WTC11 (cell line): ENCODE measurements around the gene TDRD10. TPM values are rescaled to one million over a fixed set of nuclear protein-coding genes. Genes with fewer than 3 reads are reported as not detected.

Source experiments
- ATAC-seq: fragments of 200-7000 bp; cut with Tn5 transposase; 2 replicates; pipeline ENCODE4 v1.10.0; 2021; ENCODE audit warnings: mild to moderate bottlenecking, moderate library complexity
- CTCF ChIA-PET: fragments of 300-600 bp; sonication (Branson Sonifier 250); formaldehyde crosslinking; loops from one replicate; lab custom pipeline; 2021; ENCODE audit warnings: antibody characterized with exemption; lab: Charles Lee
- POLR2A ChIA-PET: fragments of 350-600 bp; sonication (Branson Sonifier 250); formaldehyde crosslinking; loops from one replicate; lab custom pipeline; 2021; ENCODE audit warnings: antibody characterized with exemption; lab: Charles Lee
- DNase-seq: peaks from one replicate; pipeline ENCODE4 v3.0.0; 2021; ENCODE audit warnings: low spot score
- H3K27ac Mint-ChIP-seq: 2 replicates; pipeline ENCODE4 v1.8.0; 2021; ENCODE audit warnings: mixed read lengths
- H3K27me3 Mint-ChIP-seq: 2 replicates; pipeline ENCODE4 v1.8.0; 2021; ENCODE audit warnings: low read depth, mild to moderate bottlenecking, moderate library complexity, mixed read lengths
- H3K36me3 Mint-ChIP-seq: 2 replicates; pipeline ENCODE4 v1.8.0; 2021; ENCODE audit warnings: mixed read lengths
- H3K4me1 Mint-ChIP-seq: 2 replicates; pipeline ENCODE4 v1.8.0; 2022; ENCODE audit warnings: mixed read lengths
- H3K4me3 Mint-ChIP-seq: 2 replicates; pipeline ENCODE4 v1.8.0; 2021; ENCODE audit warnings: mild to moderate bottlenecking, moderate library complexity, mixed read lengths
- H3K9me3 Mint-ChIP-seq: 2 replicates; pipeline ENCODE4 v1.8.0; 2021; ENCODE audit warnings: mixed read lengths
- AFF4 ChIP-seq: sonication (generic); formaldehyde crosslinking; IDR thresholded peaks from 2 replicates; pipeline ENCODE4 v1.8.1; 2023; ENCODE audit warnings: mild to moderate bottlenecking, missing genetic modification reagents, borderline replicate concordance
- ATF6 ChIP-seq: sonication (generic); formaldehyde crosslinking; IDR thresholded peaks from 2 replicates; pipeline ENCODE4 v1.8.1; 2023; ENCODE audit warnings: mild to moderate bottlenecking, missing genetic modification reagents
- EMX1 ChIP-seq: fragments of 250-450 bp; sonication (Bioruptor Pico); IDR thresholded peaks from 2 replicates; pipeline ENCODE4 v1.8.0; 2021; ENCODE audit warnings: mild to moderate bottlenecking
- ESRRA ChIP-seq: sonication (generic); formaldehyde crosslinking; IDR thresholded peaks from 2 replicates; pipeline ENCODE4 v1.8.1; 2022; ENCODE audit warnings: mild to moderate bottlenecking, missing genetic modification reagents, borderline replicate concordance
- FOXJ3 ChIP-seq: sonication (generic); formaldehyde crosslinking; IDR thresholded peaks from 2 replicates; pipeline ENCODE4 v1.9.0; 2021; ENCODE audit warnings: missing genetic modification reagents, mild to moderate bottlenecking, borderline replicate concordance
- FOXP1 ChIP-seq: sonication (generic); formaldehyde crosslinking; IDR thresholded peaks from 2 replicates; pipeline ENCODE4 v1.8.0; 2022; ENCODE audit warnings: missing genetic modification reagents, mild to moderate bottlenecking, moderate library complexity, borderline replicate concordance
- JUN ChIP-seq: sonication (generic); formaldehyde crosslinking; IDR thresholded peaks from 2 replicates; pipeline ENCODE4 v1.8.0; 2023; ENCODE audit warnings: mild to moderate bottlenecking, missing genetic modification reagents
- MYBL2 ChIP-seq: sonication (generic); formaldehyde crosslinking; IDR thresholded peaks from 2 replicates; pipeline ENCODE4 v1.8.1; 2023; ENCODE audit warnings: mild to moderate bottlenecking, moderate library complexity, missing genetic modification reagents
- NFATC4 ChIP-seq: fragments of 250-450 bp; sonication (Bioruptor Pico); IDR thresholded peaks from 2 replicates; pipeline ENCODE4 v1.9.0; 2021; ENCODE audit warnings: mild to moderate bottlenecking
- NFE2L1 ChIP-seq: sonication (generic); formaldehyde crosslinking; IDR thresholded peaks from 2 replicates; pipeline ENCODE4 v1.8.1; 2023; ENCODE audit warnings: missing genetic modification reagents
- NR3C1 ChIP-seq: sonication (generic); formaldehyde crosslinking; conservative IDR thresholded peaks from 2 replicates; pipeline ENCODE4 v1.8.1; 2023; ENCODE audit warnings: low read depth, mild to moderate bottlenecking, missing genetic modification reagents
- PRRX2 ChIP-seq: fragments of 250-450 bp; sonication (Bioruptor Pico); IDR thresholded peaks from 2 replicates; pipeline ENCODE4 v1.8.0; 2021; ENCODE audit warnings: mild to moderate bottlenecking
- RORB ChIP-seq: fragments of 250-450 bp; sonication (Bioruptor Pico); IDR thresholded peaks from 2 replicates; pipeline ENCODE4 v1.9.0; 2021; ENCODE audit warnings: mild to moderate bottlenecking
- TCF7 ChIP-seq: sonication (generic); formaldehyde crosslinking; IDR thresholded peaks from 2 replicates; pipeline ENCODE4 v1.8.0; 2022; ENCODE audit warnings: mild to moderate bottlenecking, low read depth, missing genetic modification reagents, moderate library complexity
- ZBTB21 ChIP-seq: sonication (generic); formaldehyde crosslinking; IDR thresholded peaks from 2 replicates; pipeline ENCODE4 v1.8.1; 2023; ENCODE audit warnings: mild to moderate bottlenecking, missing genetic modification reagents, borderline replicate concordance
- ZNF121 ChIP-seq: sonication (generic); formaldehyde crosslinking; IDR thresholded peaks from 2 replicates; pipeline ENCODE4 v1.8.0; 2023; ENCODE audit warnings: missing genetic modification reagents
- ZNF219 ChIP-seq: sonication (generic); formaldehyde crosslinking; IDR thresholded peaks from 2 replicates; pipeline ENCODE4 v1.8.0; 2023; ENCODE audit warnings: missing genetic modification reagents, mild to moderate bottlenecking, borderline replicate concordance
- ZNF281 ChIP-seq: sonication (generic); formaldehyde crosslinking; IDR thresholded peaks from 2 replicates; pipeline ENCODE4 v1.8.0; 2023; ENCODE audit warnings: mild to moderate bottlenecking, missing genetic modification reagents
- ZNF396 ChIP-seq: fragments of 250-450 bp; sonication (Bioruptor Pico); IDR thresholded peaks from 2 replicates; pipeline ENCODE4 v1.8.0; 2021; ENCODE audit warnings: mild to moderate bottlenecking, moderate library complexity, borderline replicate concordance
- ZNF671 ChIP-seq: fragments of 250-450 bp; sonication (Bioruptor Pico); IDR thresholded peaks from 2 replicates; pipeline ENCODE4 v1.8.0; 2021; ENCODE audit warnings: mild to moderate bottlenecking
- total RNA-seq: library from RNA; stranded (reverse); gene quantifications from 3 replicates; pipeline ENCODE4 v1.2.3, GENCODE V29; 2021
- TF ChIP-seq, protein P1 (sequence below): sonication (generic); formaldehyde crosslinking; IDR thresholded peaks from 2 replicates; pipeline ENCODE4 v1.8.0; 2022; ENCODE audit warnings: mild to moderate bottlenecking, missing genetic modification reagents
- TF ChIP-seq, protein P2 (sequence below): sonication (generic); formaldehyde crosslinking; IDR thresholded peaks from 2 replicates; pipeline ENCODE4 v1.8.1; 2023; ENCODE audit warnings: mild to moderate bottlenecking, missing genetic modification reagents, moderate library complexity

TDRD10 gene
- total RNA-seq, 1 experiment from 2014 or later = 0.09 TPM

DNA sequence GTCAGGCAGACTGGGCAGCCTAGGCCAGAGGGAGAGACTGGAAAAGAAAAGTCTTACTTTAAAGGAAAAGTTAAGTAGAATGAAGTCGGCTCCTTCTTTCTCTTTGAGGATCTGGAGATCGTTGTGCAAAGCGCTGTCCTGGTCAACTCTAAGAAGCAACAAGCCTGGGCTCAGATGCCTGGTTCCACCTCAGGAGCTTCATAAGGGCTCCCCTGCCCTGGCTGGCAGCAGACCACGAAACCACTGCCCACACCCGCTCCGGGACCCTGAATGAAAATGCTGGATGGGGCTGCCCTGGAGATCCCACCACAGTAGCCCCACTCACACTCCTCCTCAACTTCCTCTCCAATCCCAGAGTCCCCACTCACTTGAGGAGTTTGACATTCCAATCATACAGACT, 50.0 kb downstream of the TDRD10 start:
- ATAC-seq (no peak), DNase-seq (no peak)
- TF ChIP-seq NFATC4 (CRISPR knock-in tag) (no peak), EMX1 (no peak), FOXJ3 (no peak), NFE2L1 (CRISPR knock-in tag) (no peak)
- Mint-ChIP-seq H3K9me3 (no peaks in the 10 kb centered on the region), H3K4me3 (no peak overlapping the region), H3K27ac (no peak overlapping the region), H3K4me1 (peaks cover 13% of the 10 kb centered on the region), H3K27me3 (no peaks in the 10 kb centered on the region), H3K36me3 (peaks cover 74% of the 10 kb centered on the region)
- POLR2A ChIA-PET = no interaction called here
- CTCF ChIA-PET = interaction anchor here (2.0 kb wide), 1 partner anchor 72 kb away, joined by 9 read pairs; no protein-coding TSS in a partner anchor

DNA sequence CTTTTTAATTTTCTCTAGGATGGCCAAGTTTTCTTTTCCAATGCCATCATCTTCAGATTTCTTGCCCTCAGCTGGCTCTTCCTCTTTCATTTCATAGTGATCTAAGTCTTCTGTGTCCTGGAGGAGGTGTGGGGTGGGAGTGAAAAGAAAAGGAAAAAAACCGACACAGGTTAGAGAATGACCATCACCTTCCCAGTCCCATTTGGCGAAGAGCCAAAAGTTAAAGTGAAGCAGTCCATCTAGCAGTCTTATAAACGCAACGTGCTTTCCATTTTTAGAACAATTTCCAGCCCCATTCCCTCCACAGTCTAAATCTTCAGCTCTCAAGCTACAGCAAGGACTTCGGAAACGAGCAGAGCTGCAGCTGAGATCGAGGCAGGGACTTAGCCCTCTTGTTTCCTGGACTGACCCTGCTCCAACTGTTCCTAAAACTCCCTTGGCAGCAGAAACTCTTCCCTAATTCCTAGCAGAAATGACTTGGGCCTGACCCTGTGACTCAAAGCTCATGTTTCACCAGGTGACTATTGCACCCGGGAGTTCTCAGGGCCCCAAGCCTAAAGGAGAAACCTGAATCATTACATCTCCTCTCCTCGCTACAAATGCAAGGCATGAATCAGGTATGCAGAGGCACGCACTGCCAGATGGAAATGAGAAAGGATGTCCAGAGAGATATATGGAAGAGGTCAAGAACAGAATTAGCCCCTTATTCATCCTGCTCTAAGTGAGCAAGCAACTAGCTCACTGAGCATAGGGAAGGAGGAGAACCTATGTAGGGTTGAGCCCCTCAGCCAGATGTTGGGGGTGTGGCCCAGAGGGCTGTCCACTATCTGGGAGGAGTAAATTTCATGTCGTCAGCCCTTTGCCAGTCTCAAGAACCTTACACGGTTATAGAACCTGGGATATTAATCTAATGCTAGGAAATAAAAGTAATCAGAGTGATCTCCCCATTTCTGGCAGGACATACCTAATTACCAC, 51.3 kb downstream of the TDRD10 start:
- DNase-seq = no peak
- H3K27ac Mint-ChIP-seq = no peak overlapping the region
- TF ChIP-seq RORB (CRISPR knock-in tag) = no peak
- no peak for TF ChIP-seq EMX1
- TF ChIP-seq MYBL2 (CRISPR knock-in tag) = no peak
- no peak for TF ChIP-seq NFE2L1 (CRISPR knock-in tag)
- TF ChIP-seq ZNF219 = no peak
- TF ChIP-seq, protein P1, sequence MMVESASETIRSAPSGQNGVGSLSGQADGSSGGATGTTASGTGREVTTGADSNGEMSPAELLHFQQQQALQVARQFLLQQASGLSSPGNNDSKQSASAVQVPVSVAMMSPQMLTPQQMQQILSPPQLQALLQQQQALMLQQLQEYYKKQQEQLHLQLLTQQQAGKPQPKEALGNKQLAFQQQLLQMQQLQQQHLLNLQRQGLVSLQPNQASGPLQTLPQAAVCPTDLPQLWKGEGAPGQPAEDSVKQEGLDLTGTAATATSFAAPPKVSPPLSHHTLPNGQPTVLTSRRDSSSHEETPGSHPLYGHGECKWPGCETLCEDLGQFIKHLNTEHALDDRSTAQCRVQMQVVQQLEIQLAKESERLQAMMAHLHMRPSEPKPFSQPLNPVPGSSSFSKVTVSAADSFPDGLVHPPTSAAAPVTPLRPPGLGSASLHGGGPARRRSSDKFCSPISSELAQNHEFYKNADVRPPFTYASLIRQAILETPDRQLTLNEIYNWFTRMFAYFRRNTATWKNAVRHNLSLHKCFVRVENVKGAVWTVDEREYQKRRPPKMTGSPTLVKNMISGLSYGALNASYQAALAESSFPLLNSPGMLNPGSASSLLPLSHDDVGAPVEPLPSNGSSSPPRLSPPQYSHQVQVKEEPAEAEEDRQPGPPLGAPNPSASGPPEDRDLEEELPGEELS (CRISPR knock-in tag) = no peak
- no peak for TF ChIP-seq PRRX2
- TF ChIP-seq ZNF121 (CRISPR knock-in tag) = no peak
- TF ChIP-seq ZBTB21 (CRISPR knock-in tag) = no peak
- TF ChIP-seq AFF4 (CRISPR knock-in tag) = no peak
- TF ChIP-seq JUN = no peak
- TF ChIP-seq, protein P2, sequence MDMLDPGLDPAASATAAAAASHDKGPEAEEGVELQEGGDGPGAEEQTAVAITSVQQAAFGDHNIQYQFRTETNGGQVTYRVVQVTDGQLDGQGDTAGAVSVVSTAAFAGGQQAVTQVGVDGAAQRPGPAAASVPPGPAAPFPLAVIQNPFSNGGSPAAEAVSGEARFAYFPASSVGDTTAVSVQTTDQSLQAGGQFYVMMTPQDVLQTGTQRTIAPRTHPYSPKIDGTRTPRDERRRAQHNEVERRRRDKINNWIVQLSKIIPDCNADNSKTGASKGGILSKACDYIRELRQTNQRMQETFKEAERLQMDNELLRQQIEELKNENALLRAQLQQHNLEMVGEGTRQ (CRISPR knock-in tag) = no peak
- TF ChIP-seq ATF6 (CRISPR knock-in tag) = no peak
- no peak for TF ChIP-seq TCF7
- no peak for TF ChIP-seq NR3C1 (CRISPR knock-in tag)
- no peak for TF ChIP-seq ZNF281 (CRISPR knock-in tag)
- no peak for TF ChIP-seq ESRRA (CRISPR knock-in tag)
- TF ChIP-seq FOXP1 (CRISPR knock-in tag) = no peak
- TF ChIP-seq ZNF671 (CRISPR knock-in tag) = no peak
- no peak for TF ChIP-seq ZNF396 (CRISPR knock-in tag)
- TF ChIP-seq, all 79 proteins: peak for 0
- ChIA-PET CTCF (interaction anchor here (2.0 kb wide), 1 partner anchor 74 kb away, joined by 9 read pairs; no protein-coding TSS in a partner anchor), POLR2A (no interaction called here)
- ATAC-seq = no peak
- Mint-ChIP-seq H3K27me3 (no peaks in the 10 kb centered on the region), H3K36me3 (peaks cover 74% of the 10 kb centered on the region), H3K9me3 (no peaks in the 10 kb centered on the region), H3K4me1 (peaks cover 21% of the 10 kb centered on the region), H3K4me3 (no peak overlapping the region)
